NOMO-1 treated with dmso at 0.1 percent for 144 hours (cell line): ENCODE results near the gene VSTM2L.
"Not testable (repeated sequence)": the region's sequence is repeated elsewhere in the genome, so short reads cannot be mapped to it uniquely, and the experiment has no call there.

Experiments
- DNase-seq: peaks from one replicate; lab custom pipeline; 2025; ENCODE audit not compliant: unreplicated experiment; lab: John Stamatoyannopoulos, UW

Gene VSTM2L

GRCh38 chr20:37961066-37961465 is 58.1 kb downstream of the VSTM2L start:
- no peak for DNase-seq

- DNase-seq, result not testable (repeated sequence)
Observed at GRCh38 chr20:37963483-37963882, 60.6 kb downstream of the VSTM2L start.

GRCh38 chr20:37968841-37969401 is 66.0 kb downstream of the VSTM2L start:
- no peak for DNase-seq

- DNase-seq, result no peak
Observed at GRCh38 chr20:37969949-37970855, 67.3 kb downstream of the VSTM2L start.

- no peak for DNase-seq
Observed at GRCh38 chr20:37970856-37971245, 67.9 kb downstream of the VSTM2L start.

GRCh38 chr20:37971561-37972127 is 68.7 kb downstream of the VSTM2L start:
- no peak for DNase-seq

- DNase-seq, result no peak
Observed at GRCh38 chr20:37972256-37973058, 69.5 kb downstream of the VSTM2L start.

GRCh38 chr20:37973059-37973910 is 70.4 kb downstream of the VSTM2L start:
- DNase-seq, result no peak

- no peak for DNase-seq
Observed at GRCh38 chr20:37976887-37977286, 74.0 kb downstream of the VSTM2L start.

GRCh38 chr20:37977338-37977737 is 74.4 kb downstream of the VSTM2L start:
- no peak for DNase-seq

- DNase-seq, result no peak
Observed at GRCh38 chr20:37977786-37978185, 74.9 kb downstream of the VSTM2L start.

GRCh38 chr20:37979021-37979985 is 76.4 kb downstream of the VSTM2L start:
- no peak for DNase-seq

- DNase-seq, result no peak
Observed at GRCh38 chr20:37980383-37980782, 77.5 kb downstream of the VSTM2L start.

- DNase-seq, result no peak
Observed at GRCh38 chr20:37980876-37981275, 77.9 kb downstream of the VSTM2L start.

GRCh38 chr20:37981568-37981967 is 78.6 kb downstream of the VSTM2L start:
- no peak for DNase-seq

GRCh38 chr20:37983286-37983685 is 80.4 kb downstream of the VSTM2L start:
- no peak for DNase-seq

GRCh38 chr20:37984018-37984785 is 81.3 kb downstream of the VSTM2L start:
- DNase-seq, result no peak

- DNase-seq, result no peak
Observed at GRCh38 chr20:37986044-37986858, 83.3 kb downstream of the VSTM2L start.
